NT2/D1 (cell line): ENCODE measurements around the gene CALD1.

ENCODE experiments used
- DNase-seq: peaks from one replicate; pipeline ENCODE4 v3.0.0-alpha.2; 2011; ENCODE audit warnings: low read depth, low spot score
- H3K27me3 ChIP-seq: 2 replicates; pipeline ENCODE4 v1.6.0; 2011; ENCODE audit warnings: mild to moderate bottlenecking; ENCODE audit not compliant: insufficient read length, insufficient read depth
- H3K36me3 ChIP-seq: 2 replicates; pipeline ENCODE4 v1.6.1; 2011; ENCODE audit warnings: mild to moderate bottlenecking, low read length, mixed read lengths; ENCODE audit not compliant: insufficient read depth, insufficient read length
- H3K4me1 ChIP-seq: 2 replicates; pipeline ENCODE4 v1.5.1; 2011; ENCODE audit not compliant: insufficient read depth, insufficient read length
- H3K4me3 ChIP-seq: 2 replicates; pipeline ENCODE4 v1.5.1; 2011; ENCODE audit warnings: low read depth; ENCODE audit not compliant: insufficient read length
- H3K9ac ChIP-seq: 2 replicates; pipeline ENCODE4 v1.6.0; 2011; ENCODE audit warnings: low read depth; ENCODE audit not compliant: insufficient read length
- H3K9me3 ChIP-seq: 2 replicates; pipeline ENCODE4 v1.5.1; 2011; ENCODE audit warnings: mild to moderate bottlenecking, low read length; ENCODE audit not compliant: insufficient read depth
- SUZ12 ChIP-seq: IDR thresholded peaks from 2 replicates; pipeline ENCODE4 v1.6.1; 2011; ENCODE audit not compliant: insufficient read length, insufficient read depth; ENCODE audit errors: extremely low read depth
- YY1 ChIP-seq: IDR thresholded peaks from 2 replicates; pipeline ENCODE4 v1.6.1; 2011; ENCODE audit not compliant: insufficient read length, insufficient read depth
- ZNF274 ChIP-seq: IDR thresholded peaks from 2 replicates; pipeline ENCODE4 v1.6.1; 2011; ENCODE audit warnings: mild to moderate bottlenecking, low read depth, low read length

Gene CALD1

GRCh38 chr7:134938141-134938540 lies 158.7 kb downstream of the CALD1 start:
- no peaks in the 10 kb centered on the region for H3K4me1 ChIP-seq
- no peak for TF ChIP-seq YY1
- TF ChIP-seq ZNF274, result no peak
- no peak for TF ChIP-seq SUZ12
- no peak for DNase-seq
- no peak overlapping the region for H3K9ac ChIP-seq
- no peaks in the 10 kb centered on the region for H3K9me3 ChIP-seq
- H3K4me3 ChIP-seq, result no peak overlapping the region
- no peaks in the 10 kb centered on the region for H3K27me3 ChIP-seq
- H3K36me3 ChIP-seq, result peaks cover 72% of the 10 kb centered on the region

DNA sequence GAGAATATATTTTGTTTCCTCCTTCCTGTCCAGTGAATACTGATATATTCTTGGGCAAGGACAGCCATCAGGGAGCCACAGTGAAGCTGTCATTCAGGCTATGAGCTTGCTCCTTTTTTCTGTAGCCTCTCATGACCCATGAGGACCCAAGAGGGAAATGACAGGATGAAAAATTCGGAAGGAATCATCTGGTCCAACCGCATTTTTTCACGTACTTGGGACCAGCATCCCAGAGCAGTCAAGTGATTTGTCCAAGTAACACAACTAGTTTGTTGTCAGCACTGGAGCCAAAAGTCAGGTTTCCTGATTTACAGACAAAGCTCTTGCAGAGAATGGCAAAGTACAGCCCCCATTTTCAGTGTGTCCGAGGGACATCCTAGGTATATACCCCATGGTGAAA lies 159.7 kb downstream of the CALD1 start:
- no peak for DNase-seq
- H3K9ac ChIP-seq, result no peak overlapping the region
- no peak overlapping the region for H3K4me3 ChIP-seq
- TF ChIP-seq SUZ12 (no peak), ZNF274 (no peak), YY1 (no peak)
- no peaks in the 10 kb centered on the region for H3K9me3 ChIP-seq
- peaks cover 62% of the 10 kb centered on the region for H3K36me3 ChIP-seq
- H3K27me3 ChIP-seq, result no peaks in the 10 kb centered on the region
- H3K4me1 ChIP-seq, result no peaks in the 10 kb centered on the region

DNA sequence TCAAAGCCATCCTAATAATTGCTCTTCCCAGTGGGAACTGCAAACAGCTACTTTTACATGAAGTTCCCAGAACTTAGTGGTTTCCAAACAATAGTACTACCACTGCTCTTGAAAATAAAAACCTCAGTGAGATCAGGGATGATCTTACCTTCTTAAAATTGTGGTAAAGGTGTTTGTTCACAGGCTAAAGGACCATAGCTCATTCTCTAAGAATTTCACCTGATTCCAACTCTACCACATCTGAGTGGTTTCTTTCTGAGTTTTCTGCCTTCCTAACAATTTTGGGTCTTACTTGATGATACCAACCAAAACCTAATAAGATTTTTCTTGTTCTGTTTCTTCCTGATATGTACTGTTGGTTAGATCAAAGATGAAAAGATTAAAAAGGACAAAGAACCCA lies 161.3 kb downstream of the CALD1 start:
- TF ChIP-seq SUZ12 (no peak), YY1 (no peak), ZNF274 (no peak)
- Histone ChIP-seq H3K36me3 (peaks cover 55% of the 10 kb centered on the region), H3K4me1 (no peaks in the 10 kb centered on the region), H3K9me3 (no peaks in the 10 kb centered on the region), H3K27me3 (no peaks in the 10 kb centered on the region), H3K4me3 (no peak overlapping the region), H3K9ac (no peak overlapping the region)
- DNase-seq, result no peak

DNA sequence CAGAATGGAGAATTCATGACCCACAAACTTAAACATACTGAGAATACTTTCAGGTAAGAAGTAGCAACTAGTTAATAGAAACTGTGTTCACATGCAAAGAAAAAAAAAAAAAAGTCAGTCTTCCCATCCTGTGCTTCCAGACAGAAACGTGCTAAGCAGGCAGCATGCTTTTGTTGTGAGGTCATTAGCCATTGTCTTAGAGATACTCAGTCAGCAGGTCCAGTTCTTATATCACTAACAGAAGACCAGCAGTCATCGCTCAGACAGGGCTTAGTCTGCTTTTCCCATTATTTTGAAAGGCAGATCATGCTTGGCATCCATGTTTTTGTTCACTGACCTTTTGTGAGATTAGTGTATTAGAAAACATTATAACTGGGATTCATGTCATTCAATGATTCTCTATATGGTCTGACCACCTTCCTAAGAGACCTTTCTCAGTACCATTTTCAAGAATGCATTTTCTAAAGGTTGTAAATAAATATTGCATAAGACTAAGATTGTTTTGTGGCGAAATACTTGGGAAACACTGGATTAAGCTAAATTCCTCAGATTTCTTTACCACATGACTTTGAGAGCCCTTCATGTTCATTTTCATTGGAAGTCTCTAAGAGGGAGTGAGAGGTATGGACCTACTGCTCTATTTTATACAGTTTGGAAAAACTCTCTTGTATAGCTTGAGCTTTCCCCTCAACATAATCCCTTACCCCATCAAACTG lies 161.9 kb downstream of the CALD1 start:
- H3K4me1 ChIP-seq, result no peaks in the 10 kb centered on the region
- H3K9me3 ChIP-seq, result no peaks in the 10 kb centered on the region
- TF ChIP-seq ZNF274 (no peak), SUZ12 (no peak), YY1 (no peak)
- H3K27me3 ChIP-seq, result no peaks in the 10 kb centered on the region
- H3K36me3 ChIP-seq, result peaks cover 51% of the 10 kb centered on the region
- no peak overlapping the region for H3K9ac ChIP-seq
- DNase-seq, result peak; percentile 56
- no peak overlapping the region for H3K4me3 ChIP-seq

DNA sequence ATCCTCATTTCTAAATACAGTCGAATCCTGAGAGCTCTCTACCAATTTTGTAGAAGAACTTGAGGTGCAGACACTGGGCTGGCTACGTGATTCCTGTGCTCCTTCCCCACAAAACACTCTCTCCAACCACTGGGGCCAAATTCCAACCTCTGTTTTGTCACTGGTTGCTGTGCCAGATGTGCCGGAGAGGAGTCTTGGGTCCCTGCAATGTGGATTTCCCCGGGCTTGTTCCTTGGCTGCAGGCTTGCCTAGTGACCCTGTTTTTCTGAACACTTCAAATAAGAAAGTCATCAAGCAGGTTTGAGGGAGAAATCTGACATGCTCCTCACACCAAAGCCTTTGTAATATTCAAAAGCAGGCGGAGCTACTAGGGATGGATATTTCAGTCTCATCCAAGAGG lies 162.5 kb downstream of the CALD1 start:
- DNase-seq, result no peak
- Histone ChIP-seq H3K27me3 (no peaks in the 10 kb centered on the region), H3K36me3 (peaks cover 48% of the 10 kb centered on the region), H3K4me3 (no peak overlapping the region), H3K4me1 (no peaks in the 10 kb centered on the region), H3K9ac (no peak overlapping the region), H3K9me3 (no peaks in the 10 kb centered on the region)
- TF ChIP-seq ZNF274 (no peak), SUZ12 (no peak), YY1 (no peak)

GRCh38 chr7:134942690-134943466 lies 163.4 kb downstream of the CALD1 start:
- Histone ChIP-seq H3K27me3 (no peaks in the 10 kb centered on the region), H3K9ac (no peak overlapping the region), H3K4me3 (no peak overlapping the region), H3K9me3 (no peaks in the 10 kb centered on the region), H3K36me3 (peaks cover 51% of the 10 kb centered on the region), H3K4me1 (no peaks in the 10 kb centered on the region)
- DNase-seq, result no peak
- no peak for TF ChIP-seq ZNF274
- TF ChIP-seq SUZ12, result no peak
- TF ChIP-seq YY1, result no peak

GRCh38 chr7:134943785-134944400 lies 164.5 kb downstream of the CALD1 start:
- Histone ChIP-seq H3K36me3 (peaks cover 51% of the 10 kb centered on the region), H3K4me3 (no peak overlapping the region), H3K4me1 (no peaks in the 10 kb centered on the region), H3K27me3 (no peaks in the 10 kb centered on the region), H3K9me3 (no peaks in the 10 kb centered on the region), H3K9ac (no peak overlapping the region)
- no peak for DNase-seq
- TF ChIP-seq YY1 (no peak), ZNF274 (no peak), SUZ12 (no peak)
